ENCODE results near the gene SPEM1.

DNA sequence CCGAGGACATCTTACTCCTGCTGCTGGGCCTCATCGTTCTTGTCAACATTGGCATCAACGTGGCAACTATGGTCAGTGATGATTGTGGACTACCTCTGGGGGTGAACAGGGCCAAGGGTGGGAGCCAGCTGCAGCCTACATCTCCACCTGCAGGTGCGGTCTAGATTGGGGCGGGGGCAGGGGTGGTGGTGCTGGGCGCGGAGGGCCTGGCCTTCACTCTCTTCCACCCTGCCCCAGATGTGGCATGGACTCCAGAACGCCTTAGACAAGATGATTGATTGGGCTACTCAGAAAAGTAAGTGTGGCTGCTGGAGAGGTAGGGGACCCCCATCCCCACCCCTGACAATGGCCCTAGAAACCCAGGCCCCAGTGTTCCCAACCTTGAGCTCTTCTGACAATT lies 5.6 kb downstream of the SPEM1 start:
- TF ChIP-seq, protein P1, sequence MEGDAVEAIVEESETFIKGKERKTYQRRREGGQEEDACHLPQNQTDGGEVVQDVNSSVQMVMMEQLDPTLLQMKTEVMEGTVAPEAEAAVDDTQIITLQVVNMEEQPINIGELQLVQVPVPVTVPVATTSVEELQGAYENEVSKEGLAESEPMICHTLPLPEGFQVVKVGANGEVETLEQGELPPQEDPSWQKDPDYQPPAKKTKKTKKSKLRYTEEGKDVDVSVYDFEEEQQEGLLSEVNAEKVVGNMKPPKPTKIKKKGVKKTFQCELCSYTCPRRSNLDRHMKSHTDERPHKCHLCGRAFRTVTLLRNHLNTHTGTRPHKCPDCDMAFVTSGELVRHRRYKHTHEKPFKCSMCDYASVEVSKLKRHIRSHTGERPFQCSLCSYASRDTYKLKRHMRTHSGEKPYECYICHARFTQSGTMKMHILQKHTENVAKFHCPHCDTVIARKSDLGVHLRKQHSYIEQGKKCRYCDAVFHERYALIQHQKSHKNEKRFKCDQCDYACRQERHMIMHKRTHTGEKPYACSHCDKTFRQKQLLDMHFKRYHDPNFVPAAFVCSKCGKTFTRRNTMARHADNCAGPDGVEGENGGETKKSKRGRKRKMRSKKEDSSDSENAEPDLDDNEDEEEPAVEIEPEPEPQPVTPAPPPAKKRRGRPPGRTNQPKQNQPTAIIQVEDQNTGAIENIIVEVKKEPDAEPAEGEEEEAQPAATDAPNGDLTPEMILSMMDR (IDR thresholded peaks at IDR 0.05; ENCODE audit: low read depth, low read length, missing input control) = no peak
- TF ChIP-seq GABPA (IDR thresholded peaks at IDR 0.05 in 1 of 2, conservative IDR thresholded peaks at IDR 0.05 in 1 of 2) = no peak
- no peak for TF ChIP-seq NR2F2 (IDR thresholded peaks at IDR 0.05)
- no peak for TF ChIP-seq YY1 (IDR thresholded peaks at IDR 0.05)
- no peak for TF ChIP-seq FOXA1 (IDR thresholded peaks at IDR 0.05)
- TF ChIP-seq, protein P2, sequence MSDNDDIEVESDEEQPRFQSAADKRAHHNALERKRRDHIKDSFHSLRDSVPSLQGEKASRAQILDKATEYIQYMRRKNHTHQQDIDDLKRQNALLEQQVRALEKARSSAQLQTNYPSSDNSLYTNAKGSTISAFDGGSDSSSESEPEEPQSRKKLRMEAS (IDR thresholded peaks at IDR 0.05) = no peak
- TF ChIP-seq, protein P3, sequence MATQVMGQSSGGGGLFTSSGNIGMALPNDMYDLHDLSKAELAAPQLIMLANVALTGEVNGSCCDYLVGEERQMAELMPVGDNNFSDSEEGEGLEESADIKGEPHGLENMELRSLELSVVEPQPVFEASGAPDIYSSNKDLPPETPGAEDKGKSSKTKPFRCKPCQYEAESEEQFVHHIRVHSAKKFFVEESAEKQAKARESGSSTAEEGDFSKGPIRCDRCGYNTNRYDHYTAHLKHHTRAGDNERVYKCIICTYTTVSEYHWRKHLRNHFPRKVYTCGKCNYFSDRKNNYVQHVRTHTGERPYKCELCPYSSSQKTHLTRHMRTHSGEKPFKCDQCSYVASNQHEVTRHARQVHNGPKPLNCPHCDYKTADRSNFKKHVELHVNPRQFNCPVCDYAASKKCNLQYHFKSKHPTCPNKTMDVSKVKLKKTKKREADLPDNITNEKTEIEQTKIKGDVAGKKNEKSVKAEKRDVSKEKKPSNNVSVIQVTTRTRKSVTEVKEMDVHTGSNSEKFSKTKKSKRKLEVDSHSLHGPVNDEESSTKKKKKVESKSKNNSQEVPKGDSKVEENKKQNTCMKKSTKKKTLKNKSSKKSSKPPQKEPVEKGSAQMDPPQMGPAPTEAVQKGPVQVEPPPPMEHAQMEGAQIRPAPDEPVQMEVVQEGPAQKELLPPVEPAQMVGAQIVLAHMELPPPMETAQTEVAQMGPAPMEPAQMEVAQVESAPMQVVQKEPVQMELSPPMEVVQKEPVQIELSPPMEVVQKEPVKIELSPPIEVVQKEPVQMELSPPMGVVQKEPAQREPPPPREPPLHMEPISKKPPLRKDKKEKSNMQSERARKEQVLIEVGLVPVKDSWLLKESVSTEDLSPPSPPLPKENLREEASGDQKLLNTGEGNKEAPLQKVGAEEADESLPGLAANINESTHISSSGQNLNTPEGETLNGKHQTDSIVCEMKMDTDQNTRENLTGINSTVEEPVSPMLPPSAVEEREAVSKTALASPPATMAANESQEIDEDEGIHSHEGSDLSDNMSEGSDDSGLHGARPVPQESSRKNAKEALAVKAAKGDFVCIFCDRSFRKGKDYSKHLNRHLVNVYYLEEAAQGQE (IDR thresholded peaks at IDR 0.05) = no peak
